Caco-2 (cell line): ENCODE data around the gene DMGDH. TPM values are rescaled to one million over a fixed set of nuclear protein-coding genes. Genes with fewer than 3 reads are reported as not detected.
"Not testable (repeated sequence)": the region's sequence is repeated elsewhere in the genome, so short reads cannot be mapped to it uniquely, and the experiment has no call there.

Experiments
- BruUV-seq: library from RNA; stranded (reverse); fragments of 400-500 nt; replicated peaks from 2 replicates; lab custom pipeline; 2021; lab: Mats Ljungman, UMichigan
- CTCF ChIA-PET: fragments of 300-600 bp; sonication (Branson Sonifier 250); formaldehyde crosslinking; loops from one replicate; lab custom pipeline; 2022; ENCODE audit warnings: antibody characterized with exemption; lab: Charles Lee
- POLR2A ChIA-PET: fragments of 300-600 bp; sonication (Branson Sonifier 250); formaldehyde crosslinking; loops from one replicate; lab custom pipeline; 2022; ENCODE audit warnings: antibody characterized with exemption; lab: Charles Lee
- DNase-seq, 2 experiments: peaks; one replicate each; pipeline versions ENCODE4 v3.0.0 to v3.0.0-alpha.2; 2020 to 2022
- H3K27me3 ChIP-seq: replicated peaks from 2 replicates; pipeline ENCODE4 v1.6.0; 2011; ENCODE audit warnings: low read length; ENCODE audit not compliant: control insufficient read depth, insufficient read depth
- H3K36me3 ChIP-seq: 2 replicates; pipeline ENCODE4 v1.5.1; 2011; ENCODE audit warnings: low read length; ENCODE audit not compliant: control insufficient read depth, insufficient read depth
- H3K4me1 ChIP-seq: fragments of 250-450 bp; sonication (Bioruptor Pico); 2 replicates; pipeline ENCODE4 v1.5.1; 2020; ENCODE audit warnings: mild to moderate bottlenecking
- H3K4me3 ChIP-seq: 2 replicates; pipeline ENCODE4 v1.5.1; 2011; ENCODE audit warnings: low read depth, mild to moderate bottlenecking, control low read depth, low read length
- H3K9me3 ChIP-seq: fragments of 250-450 bp; sonication (Bioruptor Pico); 2 replicates; pipeline ENCODE4 v1.5.1; 2020; ENCODE audit warnings: mild to moderate bottlenecking, moderate library complexity
- H3K27ac Mint-ChIP-seq: one replicate; pipeline ENCODE4 v1.8.0; 2022; ENCODE audit warnings: mixed read lengths; ENCODE audit not compliant: unreplicated experiment
- H3K27me3 Mint-ChIP-seq: one replicate; pipeline ENCODE4 v1.8.0; 2022; ENCODE audit warnings: mixed read lengths; ENCODE audit not compliant: insufficient read depth, unreplicated experiment
- H3K36me3 Mint-ChIP-seq: one replicate; pipeline ENCODE4 v1.8.0; 2022; ENCODE audit warnings: mild to moderate bottlenecking, mixed read lengths; ENCODE audit not compliant: insufficient read depth, unreplicated experiment
- H3K4me1 Mint-ChIP-seq: one replicate; pipeline ENCODE4 v1.8.0; 2022; ENCODE audit warnings: low read depth, mixed read lengths; ENCODE audit not compliant: unreplicated experiment
- H3K4me3 Mint-ChIP-seq: one replicate; pipeline ENCODE4 v1.8.0; 2022; ENCODE audit warnings: mild to moderate bottlenecking, moderate library complexity, mixed read lengths; ENCODE audit not compliant: unreplicated experiment
- H3K9me3 Mint-ChIP-seq: one replicate; pipeline ENCODE4 v1.8.0; 2022; ENCODE audit warnings: mixed read lengths; ENCODE audit not compliant: unreplicated experiment
- CTCF ChIP-seq, 2 experiments: fragments of 200-600 bp in 1 of 2; IDR thresholded peaks; 1 replicate in 1 of 2; 2 replicates in 1 of 2; pipeline versions ENCODE4 v1.5.1 to v1.8.0; 2011 to 2022; ENCODE audit warnings: antibody characterized with exemption in 1 of 2, control low read depth in 1 of 2, inconsistent platforms in 1 of 2, low read depth in 1 of 2, low read length in 1 of 2, mild to moderate bottlenecking in 1 of 2, moderate library complexity in 1 of 2; ENCODE audit not compliant: insufficient read depth in 1 of 2, severe bottlenecking in 1 of 2, unreplicated experiment in 1 of 2
- intact Hi-C: fragments of 100-400 bp; cut with micrococcal nuclease; formaldehyde crosslinking; loops from one replicate; pipeline ENCODE4 v1.10.0; 2022; ENCODE audit not compliant: unreplicated experiment
- total RNA-seq: library from RNA; stranded (reverse); gene quantifications from 2 replicates; pipeline ENCODE4 v1.2.3, GENCODE V29; 2022

The DMGDH gene
- total RNA-seq, 1 experiment from 2014 or later = 1.8 TPM

GRCh38 chr5:78984439-78985115, 84.9 kb downstream of the DMGDH start:
- peak; percentile 17 to 59 for TF ChIP-seq CTCF (IDR thresholded peaks at IDR 0.05; ENCODE audit: insufficient read depth in 1 of 2, low read depth in 1 of 2, low read length in 1 of 2, severe bottlenecking in 1 of 2, unreplicated experiment in 1 of 2)
- DNase-seq = peak; percentile 89 to 94
- Mint-ChIP-seq H3K27me3 (no peaks in the 10 kb centered on the region), H3K4me3 (peak overlapping the region; percentile 83), H3K27ac (peak overlapping the region; percentile 84), H3K9me3 (no peaks in the 10 kb centered on the region), H3K4me1 (peaks cover 13% of the 10 kb centered on the region), H3K36me3 (no peaks in the 10 kb centered on the region)
- no peaks in the 10 kb centered on the region for H3K27me3 ChIP-seq
- no peaks in the 10 kb centered on the region for H3K36me3 ChIP-seq
- no peaks in the 10 kb centered on the region for H3K9me3 ChIP-seq
- peak overlapping the region; percentile 86 for H3K4me3 ChIP-seq
- no TSS peak for BruUV-seq
- H3K4me1 ChIP-seq = peaks cover 21% of the 10 kb centered on the region
- intact Hi-C loops = loop anchor here (5.0 kb wide), 1 partner anchor 38 kb away; no protein-coding TSS in a partner anchor
- POLR2A ChIA-PET = interaction anchor here (0.6 to 1.2 kb wide), 3 partner anchors 57 to 1464 kb away, joined by 3 to 4 read pairs (median 3); no protein-coding TSS in a partner anchor
- CTCF ChIA-PET = interaction anchor here (0.6 to 1.9 kb wide), 9 partner anchors 10 to 149 kb away, joined by 3 to 7 read pairs (median 3); no protein-coding TSS in a partner anchor

GRCh38 chr5:78983601-78984438, 85.7 kb downstream of the DMGDH start:
- Mint-ChIP-seq H3K27ac (peak overlapping the region; percentile 84), H3K4me3 (peak overlapping the region; percentile 83), H3K36me3 (no peaks in the 10 kb centered on the region), H3K9me3 (no peaks in the 10 kb centered on the region), H3K4me1 (peaks cover 13% of the 10 kb centered on the region), H3K27me3 (no peaks in the 10 kb centered on the region)
- no peaks in the 10 kb centered on the region for H3K9me3 ChIP-seq
- no peaks in the 10 kb centered on the region for H3K36me3 ChIP-seq
- TF ChIP-seq CTCF (IDR thresholded peaks at IDR 0.05; ENCODE audit: insufficient read depth in 1 of 2, low read depth in 1 of 2, low read length in 1 of 2, severe bottlenecking in 1 of 2, unreplicated experiment in 1 of 2) = no peak
- intact Hi-C loops = loop anchor here (5.0 kb wide), 1 partner anchor 38 kb away; no protein-coding TSS in a partner anchor
- H3K27me3 ChIP-seq = no peaks in the 10 kb centered on the region
- ChIA-PET CTCF (interaction anchor here (0.7 to 1.9 kb wide), 4 partner anchors 9 to 150 kb away, joined by 3 to 7 read pairs (median 4); no protein-coding TSS in a partner anchor), POLR2A (interaction anchor here (0.7 to 1.2 kb wide), 2 partner anchors 56 to 1463 kb away, joined by 3 to 4 read pairs; no protein-coding TSS in a partner anchor)
- peaks cover 21% of the 10 kb centered on the region for H3K4me1 ChIP-seq
- H3K4me3 ChIP-seq = peak overlapping the region; percentile 86
- DNase-seq = no peak
- TSS peak; percentile 65 for BruUV-seq

DNA sequence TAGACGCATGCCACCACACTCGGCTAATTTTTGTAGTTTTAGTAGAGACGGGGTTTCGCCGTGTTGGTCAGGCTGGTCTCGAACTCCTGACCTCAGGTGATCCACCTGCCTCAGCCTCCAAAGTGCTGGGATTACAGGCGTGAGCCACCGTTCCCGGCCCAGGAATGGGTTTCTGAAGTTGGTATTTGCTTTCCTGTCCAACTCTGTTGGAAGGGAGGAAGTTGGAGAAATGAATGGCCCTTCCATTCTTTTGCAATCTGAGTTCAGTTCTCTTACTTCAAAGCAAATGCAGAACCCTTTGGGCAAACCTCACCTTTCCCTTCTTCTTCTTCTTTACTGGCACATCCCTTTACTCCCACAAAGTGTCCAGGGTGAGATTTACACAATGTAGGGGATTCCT, 86.3 kb downstream of the DMGDH start:
- H3K36me3 Mint-ChIP-seq, H3K27me3 ChIP-seq, POLR2A ChIA-PET, H3K27me3 Mint-ChIP-seq, BruUV-seq, H3K4me3 ChIP-seq, H3K9me3 ChIP-seq, DNase-seq, CTCF ChIA-PET, H3K36me3 ChIP-seq, H3K9me3 Mint-ChIP-seq: not testable (repeated sequence)
- peak overlapping the region; percentile 9 for H3K27ac Mint-ChIP-seq
- H3K4me3 Mint-ChIP-seq = peak overlapping the region; percentile 83
- peaks cover 13% of the 10 kb centered on the region for H3K4me1 Mint-ChIP-seq
- peaks cover 21% of the 10 kb centered on the region for H3K4me1 ChIP-seq
- intact Hi-C loops = loop anchor here (5.0 kb wide), 1 partner anchor 39 kb away; no protein-coding TSS in a partner anchor
